ENCODE results near the gene DGKD.
A peak's percentile ranks its signal among the peaks of the same experiment; 100 is the strongest.

DGKD gene

DNA sequence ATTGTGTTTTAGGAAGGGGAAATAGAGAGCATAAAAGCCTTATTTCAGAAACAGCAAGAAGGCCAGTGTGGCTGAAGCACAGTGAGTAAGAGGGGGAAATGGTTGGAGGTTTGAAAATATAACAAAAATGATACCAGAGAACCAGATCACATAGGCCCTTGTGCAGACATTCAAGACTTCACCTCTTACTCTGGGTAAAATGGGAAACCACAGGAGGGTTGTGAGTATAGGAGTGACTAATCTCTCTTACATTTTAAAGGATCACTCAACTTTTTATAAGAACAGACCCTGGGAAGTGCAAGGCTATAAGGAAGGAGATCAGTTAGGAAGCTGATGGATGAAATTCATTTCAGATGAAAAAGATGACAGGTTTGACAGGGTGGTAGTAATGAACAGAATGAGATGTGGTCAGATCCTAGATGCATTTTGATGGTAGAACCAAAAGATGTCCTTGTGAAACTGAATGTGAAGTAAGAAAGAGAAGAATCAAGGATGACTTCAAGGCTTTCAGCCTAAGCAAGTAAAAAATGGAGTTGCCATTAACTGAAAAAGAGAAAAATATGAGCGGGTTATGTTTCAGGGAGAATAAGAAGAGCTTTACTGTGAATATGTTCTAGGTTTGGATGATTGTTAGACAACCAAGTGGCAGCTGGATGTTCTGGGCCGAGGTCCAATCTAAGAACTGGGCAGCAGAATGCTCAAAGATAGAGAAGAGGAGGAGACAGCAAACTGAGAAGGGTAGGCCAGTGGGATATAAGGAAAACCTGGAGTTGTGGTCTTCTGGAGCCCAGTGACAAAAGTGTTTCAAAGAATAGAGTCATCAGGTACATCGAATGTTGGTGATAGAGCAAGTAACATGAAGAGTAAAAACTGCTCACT lies 147.1 kb downstream of the DGKD start:
- DNase-seq (ENCODE audit: low spot score) = peak; percentile 67

DNA sequence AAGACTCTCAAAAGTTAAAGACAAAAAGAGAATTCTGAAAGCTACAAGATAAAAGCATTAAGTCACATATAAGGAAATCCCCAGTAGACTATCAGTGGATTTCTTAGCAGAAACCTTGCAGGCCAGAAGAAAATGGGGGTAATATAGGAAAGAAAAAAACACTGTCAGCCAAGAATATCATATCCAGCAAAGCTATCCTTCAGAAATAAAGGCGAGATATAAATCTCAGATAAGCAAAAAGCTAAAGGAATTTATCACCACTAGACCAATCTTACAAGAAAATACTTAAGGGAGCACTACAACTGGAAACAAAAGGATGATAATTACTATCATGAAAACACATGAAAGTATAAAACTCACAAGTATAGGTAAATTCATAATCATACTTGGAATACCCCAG lies 149.2 kb downstream of the DGKD start:
- no peak for DNase-seq (ENCODE audit: low spot score)

DNA sequence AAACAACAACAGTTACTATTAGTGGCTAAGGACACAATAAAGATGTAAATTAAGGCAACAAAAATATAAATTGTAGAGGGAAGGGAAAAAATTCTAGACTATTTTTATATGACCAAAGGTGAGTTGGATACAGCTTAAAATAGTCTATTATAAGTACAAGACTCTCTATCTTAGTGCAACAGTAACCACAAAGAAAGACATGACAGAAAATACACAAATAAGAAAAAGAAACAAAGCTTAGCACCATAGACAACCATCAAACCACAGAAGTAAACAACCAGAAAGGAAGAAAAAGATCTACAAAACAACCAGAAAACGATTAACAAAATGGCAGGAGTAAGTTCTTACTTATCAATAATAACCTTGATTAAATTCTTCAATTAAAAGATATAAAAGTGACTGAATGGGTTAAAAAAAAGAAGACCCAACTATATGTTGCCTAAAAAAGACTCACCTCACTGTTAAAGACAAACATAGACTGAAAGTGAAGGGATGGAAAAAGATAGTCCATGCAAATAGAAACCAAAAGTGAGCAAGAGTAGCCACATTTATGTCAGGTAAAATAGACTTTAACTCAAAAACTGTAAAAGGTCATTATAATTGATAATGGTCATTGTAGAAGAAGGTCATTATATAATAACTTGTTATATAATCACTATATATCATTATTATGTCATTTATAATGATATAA lies 149.8 kb downstream of the DGKD start:
- no peak for DNase-seq (ENCODE audit: low spot score)

DNA sequence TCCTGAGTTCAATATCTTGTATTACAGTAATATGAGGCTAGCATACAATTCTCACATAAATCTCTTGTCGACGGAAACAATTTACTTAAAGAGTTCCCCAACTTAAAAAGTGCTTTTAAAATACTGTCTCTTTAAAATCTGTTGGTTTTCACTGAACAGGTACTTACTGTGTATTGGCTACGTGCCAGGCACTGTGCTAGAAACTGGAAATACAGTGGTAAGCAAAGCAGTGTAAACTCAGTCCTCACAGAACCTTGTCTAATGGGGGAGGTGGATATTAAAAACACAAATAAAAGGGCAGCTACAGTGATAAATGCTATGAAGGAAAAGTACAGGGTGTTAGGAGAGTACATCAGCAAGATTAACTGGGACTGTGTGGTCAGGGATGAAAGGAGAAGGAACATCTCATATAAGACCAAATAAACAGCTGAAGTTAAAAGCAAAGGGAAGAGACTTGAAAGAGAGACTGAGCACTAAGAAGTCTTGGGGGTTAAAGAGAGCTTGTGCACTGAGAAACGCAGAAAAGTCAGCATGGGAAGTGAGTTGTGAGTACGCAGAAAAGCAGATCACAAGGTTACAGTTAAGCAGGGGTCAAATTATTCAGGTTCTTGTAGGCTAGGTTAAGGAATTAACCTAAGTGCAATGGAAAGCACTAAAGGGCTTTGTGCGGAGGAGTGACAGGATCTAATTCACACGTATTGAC lies 159.8 kb downstream of the DGKD start:
- no peak for DNase-seq (ENCODE audit: low spot score)

DNA sequence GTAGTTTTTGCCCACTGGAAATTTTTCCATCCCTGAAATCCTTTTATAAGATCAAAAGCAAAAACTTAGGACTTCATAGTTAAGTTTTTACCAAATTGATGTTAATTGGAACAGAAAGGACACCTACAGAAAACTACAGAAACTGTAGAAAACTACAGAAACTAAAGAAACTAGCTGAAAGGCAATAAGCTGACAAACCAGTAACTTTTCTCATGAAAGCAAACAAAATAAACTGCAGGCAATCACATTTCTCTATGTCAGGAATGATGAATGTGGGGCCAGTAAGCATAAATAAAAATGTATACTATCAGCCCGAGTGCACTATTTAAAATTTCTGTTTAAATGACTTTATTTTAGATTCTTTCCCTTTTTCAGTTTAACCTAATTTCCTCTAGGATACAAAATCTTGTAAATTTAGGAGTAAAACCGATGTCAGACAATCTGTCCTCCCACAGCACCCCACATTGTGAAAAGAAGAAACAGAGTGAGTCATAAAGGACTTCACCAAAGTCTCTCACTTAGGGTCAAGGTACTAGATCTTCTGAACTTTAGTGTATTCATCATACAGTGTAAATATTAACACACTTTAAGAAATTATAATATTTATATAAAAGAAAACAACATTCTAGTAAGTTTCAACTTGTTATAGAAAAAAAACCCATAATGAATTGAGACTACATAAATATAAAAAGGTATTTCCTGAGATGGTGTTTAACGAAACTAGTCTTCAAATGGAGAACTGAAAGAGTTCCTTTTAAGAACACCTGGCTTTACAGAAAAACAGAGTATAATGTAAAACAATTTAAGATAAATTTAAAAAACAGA lies 165.7 kb downstream of the DGKD start:
- no peak for DNase-seq (ENCODE audit: low spot score)

Measured in kidney tubule cell (primary cell).